Non-pigmented ciliary epithelial cell (primary cell): ENCODE measurements around the gene AGAP3.

Experiments
- DNase-seq: peaks from one replicate; pipeline ENCODE4 v3.0.0-alpha.2; 2010; ENCODE audit warnings: low read depth

AGAP3 gene

GRCh38 chr7:151074817-151075661 lies 11.2 kb upstream of the AGAP3 start:
- DNase-seq, result no peak

GRCh38 chr7:151075662-151075971 lies 10.7 kb upstream of the AGAP3 start:
- no peak for DNase-seq

- DNase-seq, result no peak
Observed at GRCh38 chr7:151075978-151076426, 10.3 kb upstream of the AGAP3 start.

- DNase-seq, result no peak
Observed at GRCh38 chr7:151076863-151077704, 9.2 kb upstream of the AGAP3 start.

GRCh38 chr7:151077705-151078232 lies 8.5 kb upstream of the AGAP3 start:
- DNase-seq, result no peak

GRCh38 chr7:151078233-151079040 lies 7.8 kb upstream of the AGAP3 start:
- no peak for DNase-seq

- DNase-seq, result no peak
Observed at GRCh38 chr7:151079199-151079910, 6.9 kb upstream of the AGAP3 start.

- DNase-seq, result no peak
Observed at GRCh38 chr7:151080067-151080521, 6.2 kb upstream of the AGAP3 start.

GRCh38 chr7:151080522-151081169 lies 5.6 kb upstream of the AGAP3 start, which contains the start of gene FASTK:
Gene FASTK (minus strand): TSS chr7:151080809. CDS start chr7:151080766, 43 bp downstream.
- no peak for DNase-seq

GRCh38 chr7:151081170-151082101 lies 4.8 kb upstream of the AGAP3 start:
- DNase-seq, result no peak

- no peak for DNase-seq
Observed at GRCh38 chr7:151082141-151083070, 3.9 kb upstream of the AGAP3 start.

- DNase-seq, result no peak
Observed at GRCh38 chr7:151083071-151083823, 3.0 kb upstream of the AGAP3 start, which contains the start of gene TMUB1. Gene TMUB1 (minus strand): TSS chr7:151083493. CDS start chr7:151082563, 930 bp downstream.

GRCh38 chr7:151083824-151084160 lies 2.5 kb upstream of the AGAP3 start:
- no peak for DNase-seq

- DNase-seq, result no peak
Observed at GRCh38 chr7:151085329-151085690, 965 bp upstream of the AGAP3 start.

- no peak for DNase-seq
Observed at GRCh38 chr7:151086802-151087244, 548 bp downstream of the AGAP3 start.

- no peak for DNase-seq
Observed at GRCh38 chr7:151087245-151088018, 1.2 kb downstream of the AGAP3 start.
